Stimulated activated CD4-positive, alpha-beta T cell treated with anti-CD3 and anti-CD28 coated beads, Interleukin-15, amount 100 ng/mL, for 48 hours (primary cell): ENCODE data around the gene HDAC9.

ENCODE experiments used
- DNase-seq, 2 donors: peaks; one replicate each; pipeline ENCODE4 v3.0.0-alpha.2; 2020; ENCODE audit warnings: low read depth in 2 of 2

HDAC9 gene

DNA sequence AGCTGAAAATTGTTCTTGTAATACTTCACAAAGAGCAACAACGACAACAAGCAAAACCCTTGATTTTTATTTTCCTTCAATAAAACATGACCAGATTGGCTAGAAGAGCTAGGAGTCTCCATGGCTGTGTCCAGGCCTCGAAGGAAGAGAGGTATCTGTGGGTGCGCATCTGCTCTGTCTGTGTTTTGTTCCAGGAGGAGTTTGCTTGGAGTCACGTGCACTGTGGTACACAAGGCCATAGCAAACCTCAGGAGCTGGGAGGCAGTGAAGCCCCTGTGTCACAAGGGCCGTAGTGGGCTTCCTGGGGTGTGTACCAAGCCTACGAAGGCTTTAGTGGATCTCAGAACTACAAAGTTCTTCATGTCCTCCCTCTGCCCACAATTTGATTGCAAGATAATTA lies 350.2 kb downstream of the HDAC9 start:
- no peak for DNase-seq

DNA sequence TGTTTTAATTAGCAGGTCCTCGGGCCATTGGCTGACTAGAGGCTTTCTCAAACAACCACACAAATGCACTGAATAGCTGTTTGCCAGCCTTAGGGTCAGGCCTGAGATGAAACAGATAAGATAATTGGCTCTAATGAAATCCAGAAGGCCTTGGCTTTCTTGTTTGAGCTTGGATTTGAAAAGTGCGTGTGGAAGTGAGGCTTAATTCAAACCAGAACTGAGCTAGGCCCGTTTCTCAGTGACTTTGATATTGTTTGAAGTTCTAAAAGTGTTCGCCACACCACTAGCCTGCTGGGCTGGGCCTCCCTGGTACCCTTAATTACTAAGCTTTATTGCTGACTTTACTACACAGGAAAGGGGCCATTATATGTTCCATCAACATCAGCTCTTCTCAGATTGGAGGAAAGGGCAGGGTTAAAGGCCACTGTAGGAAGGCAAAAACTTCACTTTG lies 351.2 kb downstream of the HDAC9 start:
- DNase-seq: no peak

DNA sequence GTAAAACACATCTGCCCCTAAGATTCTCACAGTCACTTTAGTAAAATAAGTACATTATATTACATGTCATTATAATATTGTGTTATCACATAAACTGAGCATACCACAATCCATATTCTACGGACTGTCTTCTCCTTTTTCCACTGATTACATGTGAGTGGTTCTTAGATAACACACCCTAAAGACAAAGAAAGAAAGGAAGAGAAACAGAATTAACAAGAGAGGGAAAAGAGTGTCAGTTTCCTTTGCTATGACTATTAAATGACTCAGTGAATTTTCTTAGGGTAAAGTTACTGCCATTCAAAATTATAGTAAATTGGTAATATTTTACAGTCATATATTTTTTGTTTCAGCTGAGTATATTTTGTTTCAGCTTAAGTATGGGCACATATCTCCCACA lies 353.6 kb downstream of the HDAC9 start:
- DNase-seq: no peak

DNA sequence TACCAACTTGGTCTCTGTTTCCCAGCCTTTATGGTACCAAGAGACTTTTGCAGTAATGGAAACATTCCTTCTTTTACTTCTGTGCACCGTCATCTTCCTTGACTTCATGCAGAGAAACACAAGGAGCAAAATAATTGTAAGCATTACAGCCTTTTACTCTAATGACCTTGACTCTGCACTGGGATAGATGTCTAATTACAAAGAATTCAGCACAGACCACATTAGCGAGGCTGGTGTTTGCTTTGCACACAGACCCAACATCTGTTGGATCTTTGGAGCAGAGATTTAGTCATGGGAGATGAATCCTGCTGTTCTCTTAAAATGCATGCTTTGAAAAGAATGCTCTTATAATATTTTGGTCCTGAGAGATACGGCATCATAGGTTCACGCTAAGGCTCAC lies 360.2 kb downstream of the HDAC9 start:
- DNase-seq: no peak

DNA sequence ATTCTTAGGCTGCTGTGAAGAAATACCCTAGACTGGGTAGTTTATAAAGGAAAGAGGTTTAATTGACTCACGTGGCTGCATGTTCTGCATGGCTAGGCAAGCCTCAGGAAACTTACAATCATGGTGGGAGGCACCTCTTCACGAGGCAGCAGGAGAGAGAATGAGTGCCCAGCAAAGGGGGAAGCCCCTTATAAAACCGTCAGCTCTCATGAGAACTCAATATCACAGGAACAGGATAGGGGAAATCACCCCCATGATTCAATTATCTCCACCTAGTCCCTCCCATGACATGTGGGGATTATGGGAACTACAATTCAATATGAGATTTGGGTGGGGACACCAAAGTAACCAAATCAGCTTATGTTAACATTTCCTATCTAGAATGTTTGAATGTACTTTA lies 362.7 kb downstream of the HDAC9 start:
- DNase-seq: no peak

DNA sequence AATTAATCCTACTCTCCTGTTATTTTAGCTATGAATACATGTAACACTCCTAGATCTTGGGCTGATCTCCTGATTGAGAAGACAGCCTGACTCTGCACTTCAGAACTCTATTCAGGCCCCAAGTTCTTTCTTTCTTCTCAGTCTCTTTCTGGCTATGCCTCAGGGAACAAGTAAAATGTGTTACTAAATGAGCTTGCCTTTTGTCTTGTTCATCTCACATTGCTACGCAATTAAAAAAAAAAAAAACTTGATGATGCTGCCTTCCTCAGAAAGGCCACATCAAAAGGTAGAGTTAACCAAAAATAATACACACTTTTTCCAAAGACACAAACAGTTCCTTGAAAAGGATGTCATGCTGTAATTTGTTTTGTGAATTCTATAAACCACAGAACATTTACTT lies 363.8 kb downstream of the HDAC9 start:
- DNase-seq: no peak

DNA sequence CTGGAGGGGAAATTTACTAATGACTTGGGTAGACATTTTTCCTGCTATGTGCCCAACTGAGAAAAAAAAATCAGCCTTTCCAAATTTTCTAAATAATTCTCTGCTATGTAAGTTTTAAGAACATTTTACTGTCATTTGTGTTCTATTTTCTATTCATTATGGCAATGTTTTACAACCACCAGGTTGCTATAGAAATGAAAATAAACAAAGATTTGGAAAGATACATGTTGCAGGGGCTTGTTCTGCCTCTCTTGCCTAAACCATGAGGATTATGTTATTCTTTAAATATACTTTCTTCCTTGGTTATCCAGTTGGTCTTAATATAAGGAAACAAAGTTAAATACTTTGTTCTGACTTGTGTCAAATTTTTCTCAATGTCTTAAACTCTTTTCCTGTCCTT lies 364.7 kb downstream of the HDAC9 start:
- no peak for DNase-seq

DNA sequence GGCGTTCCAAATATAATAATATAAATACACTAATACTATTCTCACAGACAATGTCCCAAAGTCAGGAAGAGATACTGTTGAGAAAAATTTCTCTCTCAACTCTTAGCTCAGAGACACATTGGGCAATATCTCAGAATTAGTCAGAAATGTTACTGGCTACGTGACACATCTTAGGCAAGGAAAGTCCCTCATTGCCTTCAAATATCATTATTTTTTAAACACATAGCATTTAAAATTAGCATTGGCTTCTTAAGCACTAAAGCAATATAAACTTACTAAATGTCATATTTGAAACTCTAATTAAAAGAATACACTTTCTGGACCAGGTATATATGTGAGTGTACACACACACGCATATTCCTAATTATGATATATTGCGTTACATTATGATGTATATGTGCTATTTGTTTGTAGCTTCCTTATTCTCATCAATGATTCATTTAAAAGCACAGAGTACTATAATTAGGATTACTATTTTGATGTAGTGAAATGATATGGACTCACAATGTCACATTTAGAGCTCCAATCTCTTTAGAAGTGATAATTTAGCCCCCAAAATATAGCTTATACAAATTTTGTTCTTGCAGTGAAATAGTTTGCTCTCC lies 366.1 kb downstream of the HDAC9 start:
- DNase-seq: no peak

DNA sequence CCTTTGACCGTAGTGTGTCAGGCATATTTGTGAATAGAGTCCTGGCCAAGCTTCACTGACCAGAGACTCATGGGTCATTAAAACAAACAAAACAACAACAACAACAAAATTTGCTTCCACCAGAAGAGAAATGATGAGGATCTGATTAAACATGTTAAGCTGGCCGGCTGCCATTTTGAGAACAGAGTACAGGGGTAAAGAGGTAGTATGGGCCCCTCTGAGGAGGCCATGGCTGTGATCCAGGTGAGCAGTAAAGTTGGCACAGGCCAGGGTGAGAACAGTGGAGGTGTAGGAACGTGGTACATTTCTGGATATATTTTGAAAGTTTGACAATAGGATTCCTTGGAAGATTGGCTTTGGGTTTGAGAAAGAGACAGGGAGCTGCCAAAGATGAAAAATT lies 369.4 kb downstream of the HDAC9 start:
- no peak for DNase-seq

DNA sequence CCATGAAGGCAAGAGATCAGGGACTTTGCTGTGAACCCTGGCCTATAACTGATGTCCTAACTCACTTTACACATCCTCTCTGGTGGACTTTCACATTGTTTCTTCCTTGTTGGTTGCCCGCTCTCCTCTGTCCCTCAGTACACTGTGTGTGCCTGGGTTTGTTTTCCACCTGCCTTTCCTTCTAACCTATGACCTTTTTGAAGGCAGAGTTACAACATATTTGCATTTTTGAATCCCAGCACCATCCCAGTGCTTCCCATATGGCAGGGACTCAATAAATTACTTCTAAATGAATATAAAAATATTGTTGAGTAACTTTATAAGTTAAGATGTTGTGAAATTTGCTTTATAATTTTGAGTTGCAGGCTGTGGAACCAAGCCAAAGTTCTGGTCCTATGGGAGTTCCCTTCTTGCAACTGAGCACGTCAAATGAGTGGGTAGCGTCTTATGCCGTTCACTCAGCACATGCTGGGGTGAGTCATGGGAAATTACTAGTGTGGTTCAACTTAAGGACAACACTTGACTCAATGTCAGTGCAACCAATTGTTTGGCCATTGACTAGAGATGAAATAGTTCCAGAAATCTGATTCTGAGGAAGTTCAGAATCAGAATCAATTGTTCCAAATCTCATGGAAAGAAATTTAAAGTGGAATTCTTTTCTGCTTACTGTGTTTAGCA lies 370.9 kb downstream of the HDAC9 start:
- no peak for DNase-seq

DNA sequence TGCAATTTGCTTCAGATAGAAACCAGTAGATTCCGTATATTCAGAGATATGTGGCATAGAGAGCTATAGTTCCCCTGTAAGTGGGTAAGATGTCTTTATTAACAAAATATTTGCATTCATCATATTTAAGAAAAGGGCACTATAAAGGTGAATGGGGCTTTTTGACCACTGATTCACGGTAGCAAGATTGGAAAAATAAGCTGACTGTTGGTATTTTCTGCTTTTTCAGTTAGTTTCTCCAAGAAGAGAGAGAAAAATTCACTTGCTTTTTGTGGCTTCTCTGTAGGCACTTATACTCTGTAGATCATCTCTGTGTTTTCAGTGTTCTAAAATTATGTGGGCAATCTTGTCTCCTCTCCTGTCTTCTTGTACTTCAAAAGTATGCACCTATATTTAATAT lies 376.8 kb downstream of the HDAC9 start:
- DNase-seq: no peak

DNA sequence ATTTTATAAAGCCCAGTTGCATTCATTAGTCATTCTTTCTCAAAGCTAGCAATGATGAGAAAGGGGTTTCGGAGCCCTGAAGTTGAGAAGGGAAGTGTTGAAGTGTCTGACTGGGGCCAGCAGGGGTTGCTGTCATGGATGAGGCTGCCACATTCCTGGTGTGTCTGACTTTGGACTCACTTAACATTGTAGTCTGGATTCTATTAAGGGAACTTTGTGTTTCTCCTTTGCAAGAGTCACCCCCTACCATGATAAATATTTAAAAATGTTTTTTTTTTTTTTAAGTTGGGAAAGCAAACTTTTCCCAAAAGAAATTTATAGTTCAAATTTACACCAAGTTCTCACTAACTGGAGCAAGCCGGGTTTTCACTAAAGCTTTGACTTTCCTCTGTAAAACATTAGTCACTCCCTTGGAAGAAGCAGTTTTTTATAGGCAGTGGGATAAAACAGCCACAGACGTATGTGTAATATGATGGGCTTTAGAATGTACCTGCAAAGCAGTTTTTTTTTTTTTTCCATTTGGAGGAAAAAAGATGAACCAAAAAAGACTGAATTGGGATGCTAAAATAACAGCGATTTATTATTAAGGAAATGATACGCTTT lies 378.3 kb downstream of the HDAC9 start:
- no peak for DNase-seq

DNA sequence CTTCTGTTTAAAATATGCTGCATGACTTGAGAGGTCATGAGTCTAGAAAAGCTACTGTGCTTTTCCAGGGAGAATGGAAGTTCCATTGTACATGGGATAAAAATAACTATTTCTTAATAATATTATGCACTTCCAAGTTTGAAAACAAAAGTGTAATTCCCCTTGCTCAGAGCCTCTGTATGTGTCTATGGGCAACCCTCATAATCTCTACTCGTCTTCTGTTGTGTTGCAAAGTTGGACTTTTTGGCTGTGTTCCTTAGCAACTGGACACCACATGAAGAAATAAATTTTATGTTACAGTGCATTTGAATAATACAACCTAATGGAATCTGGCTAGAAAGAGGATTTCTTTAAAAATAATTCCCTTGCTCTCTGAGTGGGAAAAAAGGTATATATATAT lies 379.3 kb downstream of the HDAC9 start:
- DNase-seq: no peak

DNA sequence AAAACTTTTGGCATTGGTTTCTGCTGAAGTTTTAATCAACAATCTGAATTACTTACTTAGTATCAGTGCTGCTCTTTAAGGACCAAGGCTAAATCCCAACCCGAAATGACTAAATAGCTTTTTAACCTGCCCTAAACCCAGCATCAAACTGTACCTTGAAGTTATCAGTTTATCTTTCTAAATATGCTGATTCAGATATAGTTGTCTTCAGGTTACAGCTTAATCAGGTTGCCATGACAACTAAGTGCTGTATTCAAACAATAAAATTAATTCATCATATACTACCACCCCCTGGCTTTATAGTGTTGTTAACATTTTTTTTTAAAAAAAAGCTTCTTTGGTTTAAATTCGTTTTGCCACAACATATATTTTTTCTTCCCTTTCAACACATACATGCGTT lies 382.3 kb downstream of the HDAC9 start:
- no peak for DNase-seq

DNA sequence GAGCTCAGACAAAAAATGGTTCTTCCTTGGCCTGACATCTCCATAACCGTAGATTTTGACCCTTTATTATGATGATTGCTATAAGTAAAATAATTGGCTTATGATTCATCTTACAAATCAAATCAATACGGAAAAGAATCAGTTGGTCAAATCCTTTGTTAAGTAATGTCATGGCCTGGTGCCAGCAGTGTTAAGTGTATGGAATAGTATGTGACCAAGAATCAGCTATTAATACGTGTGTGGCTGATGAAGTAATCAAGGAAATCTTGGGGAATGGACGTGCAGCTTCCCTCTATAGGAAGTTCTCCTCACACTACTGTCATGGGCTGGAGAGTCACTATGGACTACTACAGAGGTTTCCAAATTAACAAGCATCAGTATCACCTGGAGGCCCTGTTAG lies 391.3 kb downstream of the HDAC9 start:
- DNase-seq: no peak

DNA sequence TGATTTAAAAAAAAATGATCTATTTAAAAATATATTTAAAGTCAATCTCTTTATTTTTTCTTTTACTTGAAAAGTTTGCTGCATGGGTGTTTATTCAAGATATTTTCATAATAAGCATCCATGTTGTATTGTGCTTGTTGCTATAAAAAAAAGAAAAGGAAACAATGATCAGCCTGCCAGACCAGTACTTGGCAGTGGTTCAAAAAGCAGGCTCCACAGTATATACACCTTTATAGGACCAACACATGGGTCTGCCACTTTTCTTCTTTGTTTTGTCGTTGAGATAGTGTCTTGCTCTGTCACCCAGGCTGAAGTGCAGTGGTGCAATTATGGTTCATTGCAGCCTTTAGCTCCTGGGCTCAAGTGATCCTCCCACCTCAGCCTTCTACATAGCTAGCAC lies 393.9 kb downstream of the HDAC9 start:
- no peak for DNase-seq

DNA sequence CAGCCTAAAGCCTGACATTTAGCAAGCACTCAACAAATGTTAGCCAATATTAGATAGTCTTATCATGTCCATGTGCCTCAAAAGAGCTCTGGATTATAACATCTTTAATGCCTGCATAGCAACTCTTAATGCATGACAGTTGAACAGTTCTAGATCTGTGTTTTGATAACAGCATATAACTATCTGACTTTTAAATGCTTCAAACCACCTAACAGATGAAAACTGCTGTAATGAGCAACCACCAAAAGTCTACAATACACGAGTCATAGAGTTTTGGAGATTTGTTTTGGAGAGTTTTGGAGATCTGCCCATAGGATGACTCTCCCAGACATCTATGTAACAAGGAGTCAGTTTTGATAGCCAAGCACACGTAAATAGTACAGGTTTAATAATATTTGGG lies 394.6 kb downstream of the HDAC9 start:
- no peak for DNase-seq

DNA sequence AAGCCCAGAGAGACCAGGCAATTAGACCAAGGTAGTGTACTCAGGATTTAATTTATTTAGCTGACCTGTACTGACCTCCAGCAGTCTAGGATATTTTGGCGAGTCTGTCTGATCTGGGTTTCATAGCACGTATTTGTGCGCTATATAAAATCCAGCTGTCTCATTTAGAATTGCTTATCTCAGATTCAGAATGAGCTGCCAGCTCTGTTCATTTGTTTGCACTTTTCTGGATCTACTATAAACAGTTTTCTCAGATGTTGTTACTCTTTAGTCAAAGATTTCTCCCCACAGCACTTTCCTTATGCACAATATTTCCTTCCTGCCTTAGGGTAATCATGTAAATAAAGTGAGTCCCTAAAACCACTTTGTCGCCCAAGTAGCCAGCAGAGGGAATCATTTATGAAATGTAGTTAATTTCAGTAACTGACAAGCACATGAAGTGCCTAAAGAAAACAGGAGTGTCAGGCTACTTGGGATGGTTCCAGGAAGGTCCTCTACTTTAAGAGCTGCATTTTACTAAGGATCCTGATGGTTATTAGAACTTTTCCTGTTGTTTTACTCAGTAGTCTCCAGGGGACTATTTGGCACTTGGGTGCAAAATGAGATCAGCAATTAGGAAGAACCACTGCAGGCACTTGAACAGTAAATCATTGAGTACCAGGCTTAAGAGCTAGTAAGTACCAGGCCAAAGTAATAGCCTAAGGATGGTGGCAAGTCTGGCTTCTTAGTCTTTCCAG lies 395.5 kb downstream of the HDAC9 start:
- DNase-seq: no peak

DNA sequence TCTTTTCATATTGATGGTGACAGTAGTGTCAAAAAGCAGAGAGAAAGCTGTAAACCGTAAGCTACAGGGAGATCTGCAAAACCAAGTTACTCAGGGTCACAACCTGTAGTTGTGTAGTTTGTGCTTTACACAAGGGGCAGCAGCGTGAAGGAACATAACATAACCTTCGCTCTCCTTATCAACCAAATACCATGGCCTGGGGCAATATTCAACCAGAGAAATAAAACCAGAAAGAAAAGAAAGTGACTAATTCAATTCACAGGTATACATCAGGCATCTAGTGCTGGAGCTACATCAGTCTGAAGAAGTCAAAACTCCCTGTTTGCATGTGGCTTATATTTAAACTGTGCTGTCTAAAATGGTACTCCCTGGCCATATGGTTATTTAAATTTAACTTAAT lies 397.6 kb downstream of the HDAC9 start:
- DNase-seq: no peak

DNA sequence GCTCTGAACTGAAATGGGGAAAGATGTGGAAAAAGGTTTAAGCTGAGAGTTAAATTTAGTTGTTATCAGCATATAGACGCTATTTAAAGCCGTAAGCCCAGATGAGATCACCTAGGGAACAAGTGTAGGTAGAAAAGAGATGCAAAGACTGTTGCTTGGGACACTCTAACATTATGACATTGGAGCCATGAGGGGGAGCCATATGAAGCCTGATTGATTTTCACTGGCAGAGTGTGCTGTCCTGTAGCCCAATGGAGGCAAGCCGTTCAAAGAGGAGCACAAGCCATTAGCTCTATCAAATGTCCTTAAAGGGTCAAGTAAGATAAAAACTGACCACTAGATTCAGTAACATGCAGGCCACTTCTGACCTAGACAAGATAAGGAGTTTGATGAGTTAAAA lies 398.6 kb downstream of the HDAC9 start:
- DNase-seq: no peak

DNA sequence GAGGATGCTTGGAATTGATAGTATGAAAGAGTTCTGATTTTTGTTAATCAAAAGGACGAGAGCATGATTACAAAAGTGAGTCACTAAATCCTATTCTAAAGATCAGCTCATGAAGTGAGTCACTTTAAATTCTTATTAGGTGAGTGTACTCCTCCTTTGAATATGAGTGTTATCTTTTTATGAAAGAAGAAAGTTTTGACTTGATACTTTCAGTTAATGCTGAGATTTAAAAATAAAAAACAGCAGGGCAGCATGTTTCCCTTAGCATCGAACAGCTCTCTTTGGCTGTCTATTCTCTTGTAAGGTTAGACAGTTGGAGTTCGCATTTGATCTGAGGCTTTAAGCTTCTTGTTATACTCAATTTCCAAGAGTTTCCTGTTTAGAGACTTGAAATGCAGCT lies 399.9 kb downstream of the HDAC9 start:
- no peak for DNase-seq

DNA sequence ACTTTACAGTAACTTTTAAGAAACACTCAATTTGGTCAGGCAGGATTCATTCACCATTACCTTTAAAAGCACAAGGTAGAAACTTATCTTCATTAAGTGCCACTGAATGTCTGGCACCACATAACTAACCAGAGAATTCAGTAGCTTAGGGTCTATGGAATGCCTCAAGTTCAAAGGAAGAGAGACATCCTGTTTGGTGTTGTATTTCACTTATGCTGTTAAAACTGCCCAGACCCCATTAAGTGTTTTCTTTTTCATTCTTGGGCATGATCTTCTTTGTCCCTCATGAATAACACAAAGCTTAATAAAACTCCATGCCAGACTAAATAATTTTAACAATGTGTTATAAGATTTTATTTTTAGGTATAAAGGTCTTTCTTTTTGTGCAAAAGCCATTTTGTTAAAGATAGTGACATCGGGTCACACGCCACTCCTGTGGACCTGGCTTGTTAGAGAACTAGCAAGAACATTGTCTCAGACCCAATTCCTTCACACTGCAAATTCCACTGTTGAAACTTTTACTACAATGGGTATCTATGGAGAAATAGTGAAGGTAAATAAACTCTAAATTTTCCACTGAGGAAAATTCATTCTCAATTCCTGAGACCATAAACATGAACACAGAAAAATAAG lies 400.9 kb downstream of the HDAC9 start:
- DNase-seq: no peak
